Epithelial cell of prostate (primary cell): ENCODE results near the gene SH3PXD2B.
"Not testable (repeated sequence)": the region's sequence is repeated elsewhere in the genome, so short reads cannot be mapped to it uniquely, and the experiment has no call there.

Experiments
- DNase-seq: peaks from one replicate; pipeline ENCODE4 v3.0.0-alpha.2; 2011; ENCODE audit warnings: low read depth, low spot score
- H3K27ac ChIP-seq: fragments of 450-650 bp; 2 replicates; pipeline ENCODE4 v1.5.1; 2017; ENCODE audit warnings: mild to moderate bottlenecking

SH3PXD2B gene

DNA sequence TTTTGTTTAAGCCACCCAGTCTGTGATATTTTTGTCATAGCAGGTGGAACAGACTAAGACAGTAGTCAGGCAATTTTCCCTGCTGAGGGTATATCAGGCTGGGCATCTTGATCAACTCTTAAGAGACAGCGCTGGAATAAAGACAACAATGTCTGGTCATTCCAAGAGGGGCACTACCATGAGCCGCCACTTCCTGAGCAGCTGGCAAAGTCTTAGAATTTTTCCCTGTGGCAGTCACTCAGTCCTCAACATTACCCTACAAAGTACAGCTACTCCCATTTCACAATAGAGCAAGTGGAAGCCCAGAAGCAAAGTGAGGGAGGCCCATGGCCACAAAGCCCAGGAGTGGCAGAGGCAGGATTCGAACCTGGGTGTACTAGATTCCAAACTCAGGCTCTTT lies 74.8 kb downstream of the SH3PXD2B start:
- H3K27ac ChIP-seq = no peak overlapping the region
- no peak for DNase-seq

DNA sequence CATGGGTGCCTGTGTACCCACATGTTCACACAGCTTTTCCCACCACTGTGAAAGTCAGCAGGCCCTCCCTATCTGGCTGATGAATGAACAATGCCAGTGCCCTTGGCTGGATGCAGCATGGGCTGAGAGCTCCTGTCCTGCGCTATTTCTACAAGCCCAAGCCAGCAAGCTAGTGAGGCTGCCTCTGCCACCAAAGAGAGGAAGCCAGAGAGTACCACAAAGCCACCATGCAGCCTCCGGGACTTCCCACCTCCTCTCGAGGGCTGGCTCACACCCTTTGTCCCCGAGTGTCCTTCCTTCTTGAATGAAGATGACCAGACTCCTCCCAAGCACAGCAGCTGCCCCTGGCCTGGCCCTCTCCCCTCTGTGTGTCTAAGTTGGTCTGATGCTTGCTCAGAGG lies 76.5 kb downstream of the SH3PXD2B start:
- H3K27ac ChIP-seq = no peak overlapping the region
- no peak for DNase-seq

DNA sequence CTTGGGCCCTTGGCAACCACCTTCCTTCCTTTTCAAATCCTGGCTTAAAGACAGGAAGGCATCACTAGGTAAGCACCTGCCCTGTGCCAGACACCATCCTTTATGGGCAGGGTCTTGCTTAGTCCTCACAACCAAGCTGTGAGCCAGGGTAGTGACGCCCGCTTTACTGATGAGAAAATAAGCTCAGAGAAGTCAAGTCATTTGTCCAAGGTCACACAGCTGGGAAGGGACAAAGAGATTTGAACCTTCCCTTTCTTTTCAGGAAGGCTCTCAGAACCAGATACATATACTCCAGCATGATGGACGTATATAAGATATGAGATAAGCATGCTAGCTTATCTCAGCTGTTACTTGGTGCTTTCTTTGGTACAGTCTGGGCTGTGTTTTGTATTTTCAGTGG lies 76.9 kb downstream of the SH3PXD2B start:
- H3K27ac ChIP-seq = no peak overlapping the region
- DNase-seq = no peak

DNA sequence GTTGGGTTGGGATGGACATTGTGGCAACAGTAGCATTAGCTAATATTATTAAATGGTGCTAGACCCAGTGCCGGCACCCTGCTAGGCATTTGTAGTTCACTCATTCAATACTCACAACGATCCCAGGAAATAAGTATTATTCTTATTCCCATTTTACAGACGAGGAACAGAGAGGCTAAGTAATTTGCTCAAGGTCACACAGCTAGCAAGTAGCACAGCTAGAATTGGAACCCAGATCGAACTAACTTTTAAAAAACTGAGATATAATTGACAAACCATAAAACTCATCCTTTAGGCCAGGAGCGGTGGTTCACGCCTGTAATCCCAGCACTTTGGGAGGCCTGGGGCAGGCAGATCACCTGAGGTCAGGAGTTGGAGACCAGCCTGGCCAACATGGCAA lies 79.5 kb downstream of the SH3PXD2B start:
- H3K27ac ChIP-seq = no peak overlapping the region
- no peak for DNase-seq

DNA sequence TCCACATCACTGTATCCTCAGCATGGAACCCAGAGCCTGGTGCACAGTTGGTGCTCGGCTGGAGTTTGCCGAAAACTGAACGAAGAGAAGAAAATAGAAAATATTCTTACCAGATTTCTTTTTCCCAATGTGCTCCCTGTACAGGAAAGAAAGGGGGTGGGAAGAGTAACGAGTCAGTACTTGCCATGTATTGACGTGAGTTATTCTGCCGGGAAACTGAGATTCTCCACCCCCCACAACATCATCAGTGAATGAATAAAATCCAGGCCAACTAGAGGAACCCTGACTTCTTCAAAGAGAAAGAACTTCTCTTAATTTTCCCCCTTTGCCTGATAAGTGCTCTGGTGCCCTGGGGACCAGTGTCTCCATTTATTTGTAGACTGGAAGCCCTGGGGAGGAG lies 80.6 kb downstream of the SH3PXD2B start:
- no peak overlapping the region for H3K27ac ChIP-seq
- no peak for DNase-seq

DNA sequence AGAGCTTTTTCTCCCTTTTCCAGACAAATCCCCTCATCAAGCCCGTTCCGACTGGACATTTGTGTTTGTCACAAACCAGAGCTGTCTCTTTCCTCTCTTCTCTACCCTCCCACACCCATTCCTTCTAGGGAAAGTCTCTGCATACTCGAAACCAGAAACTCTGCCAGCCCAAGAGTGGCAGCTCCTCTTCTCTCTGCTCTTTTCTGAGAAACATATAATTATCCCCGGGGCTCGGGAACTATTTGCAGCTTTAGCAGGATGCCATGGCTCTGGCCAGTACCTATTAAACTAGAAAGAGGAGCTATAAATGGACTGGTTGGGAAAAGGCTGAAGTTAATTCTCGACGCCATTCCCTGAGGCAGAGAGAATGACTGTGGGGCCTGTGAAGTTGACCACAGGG lies 82.6 kb downstream of the SH3PXD2B start:
- no peak for DNase-seq
- no peak overlapping the region for H3K27ac ChIP-seq

DNA sequence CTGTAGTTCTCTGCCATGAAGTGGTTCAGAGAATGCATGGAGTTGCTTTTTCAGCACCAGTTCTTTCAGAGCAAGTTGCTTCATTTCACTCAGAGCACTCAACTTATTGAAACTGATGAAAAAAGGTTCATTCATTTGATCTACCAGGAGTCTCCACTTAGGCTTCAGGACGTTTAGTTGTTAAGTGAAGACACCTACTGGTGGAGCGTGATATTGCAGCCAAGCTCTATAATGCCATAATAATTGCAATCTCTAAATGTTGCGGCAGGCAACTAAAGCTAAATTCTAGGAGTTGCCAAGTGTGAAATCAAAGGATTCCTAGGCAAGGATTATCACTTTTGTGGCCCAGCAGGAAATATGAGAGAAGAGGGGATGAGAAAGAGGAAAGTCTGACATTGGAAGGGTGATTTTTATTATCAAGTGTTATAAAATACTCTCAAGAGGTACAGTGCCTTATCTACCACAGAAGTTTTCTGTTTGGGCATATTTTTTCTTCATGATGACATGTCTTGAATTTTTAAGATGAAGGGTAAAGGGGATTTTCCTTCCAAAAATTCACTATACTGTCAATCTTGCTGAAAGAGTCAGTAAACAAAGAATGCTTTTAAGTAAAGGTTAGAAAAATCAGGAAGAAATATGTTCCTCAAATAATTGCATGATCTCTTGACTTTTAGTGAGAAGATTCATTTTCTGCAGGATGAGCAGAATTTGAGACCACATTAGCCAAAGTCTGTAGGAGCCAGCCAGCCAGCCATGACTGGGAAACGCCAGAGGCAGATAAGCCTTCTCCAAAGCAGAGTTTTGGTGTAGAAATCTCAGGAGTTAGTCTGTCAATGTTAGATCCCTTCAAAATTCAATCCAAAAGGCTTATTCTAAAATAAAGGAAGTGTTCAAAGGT lies 83.4 kb downstream of the SH3PXD2B start:
- no peak overlapping the region for H3K27ac ChIP-seq
- DNase-seq = no peak

DNA sequence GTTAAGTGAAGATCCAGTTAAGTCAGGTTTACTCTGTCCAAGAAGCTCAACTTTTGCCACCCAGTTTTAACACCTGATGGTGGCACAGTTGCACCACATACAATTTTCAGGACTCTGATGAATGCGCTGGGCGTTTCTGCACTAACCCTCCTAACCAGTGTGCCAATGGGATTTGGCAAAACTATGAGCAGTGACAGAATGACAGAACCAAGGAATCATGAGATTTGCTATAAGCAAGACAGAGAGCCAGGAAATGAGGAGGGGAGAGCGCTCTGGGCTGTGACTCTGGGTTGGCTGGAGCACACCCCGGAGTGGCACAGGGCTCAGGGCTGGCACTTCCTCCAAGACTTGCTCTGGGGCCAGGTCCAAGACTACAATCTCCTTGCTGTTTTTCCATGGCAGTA lies 84.1 kb downstream of the SH3PXD2B start:
- H3K27ac ChIP-seq = no peak overlapping the region
- no peak for DNase-seq

DNA sequence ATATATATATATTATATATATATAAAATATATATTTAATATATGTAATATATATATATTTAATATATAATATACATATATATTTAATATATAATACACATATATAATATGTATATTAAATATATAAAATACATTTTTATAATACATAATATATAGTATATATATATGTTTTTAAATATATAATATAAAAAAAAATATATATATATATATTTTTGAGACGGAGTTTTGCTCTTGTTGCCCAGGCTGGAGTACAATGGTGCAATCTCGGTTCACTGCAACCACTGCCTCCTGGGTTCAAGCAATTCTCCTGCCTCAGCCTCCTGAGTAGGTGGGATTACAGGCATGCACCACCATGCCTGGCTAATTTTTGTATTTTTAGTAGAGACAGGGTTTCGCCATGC lies 85.6 kb downstream of the SH3PXD2B start:
- H3K27ac ChIP-seq, DNase-seq: not testable (repeated sequence)

DNA sequence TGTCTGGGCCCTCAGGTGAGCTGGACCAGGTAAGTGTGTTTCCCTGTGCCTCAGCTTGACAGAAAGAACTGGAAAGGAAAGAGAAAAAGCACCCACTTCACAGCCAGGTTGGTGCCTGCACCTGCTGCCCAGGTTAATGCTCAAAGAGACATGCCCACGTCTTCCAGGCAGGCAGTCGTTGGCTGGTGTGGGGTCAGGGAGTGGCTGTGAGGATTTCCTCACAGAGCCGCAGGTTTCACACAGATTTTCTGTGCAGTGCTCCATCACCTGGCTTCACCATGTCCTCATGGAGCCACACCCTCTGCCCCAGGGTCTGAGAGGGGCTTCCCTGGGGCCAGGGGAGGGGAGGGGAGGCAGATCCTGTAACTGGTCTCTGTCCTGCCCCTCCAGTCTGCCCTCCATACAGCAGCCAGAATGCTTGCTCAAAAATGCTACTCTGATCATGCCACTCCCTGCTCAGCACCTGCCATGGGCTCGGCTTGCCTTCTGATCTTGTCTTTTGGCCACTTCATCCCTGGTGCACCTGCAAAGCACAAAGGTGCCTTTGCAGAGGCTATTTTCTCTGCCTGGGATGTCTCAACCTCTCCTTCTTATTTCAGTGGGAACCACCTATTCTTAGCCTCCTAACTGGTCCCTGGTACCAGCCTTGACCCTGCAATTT lies 88.2 kb downstream of the SH3PXD2B start:
- DNase-seq = no peak
- H3K27ac ChIP-seq = no peak overlapping the region

DNA sequence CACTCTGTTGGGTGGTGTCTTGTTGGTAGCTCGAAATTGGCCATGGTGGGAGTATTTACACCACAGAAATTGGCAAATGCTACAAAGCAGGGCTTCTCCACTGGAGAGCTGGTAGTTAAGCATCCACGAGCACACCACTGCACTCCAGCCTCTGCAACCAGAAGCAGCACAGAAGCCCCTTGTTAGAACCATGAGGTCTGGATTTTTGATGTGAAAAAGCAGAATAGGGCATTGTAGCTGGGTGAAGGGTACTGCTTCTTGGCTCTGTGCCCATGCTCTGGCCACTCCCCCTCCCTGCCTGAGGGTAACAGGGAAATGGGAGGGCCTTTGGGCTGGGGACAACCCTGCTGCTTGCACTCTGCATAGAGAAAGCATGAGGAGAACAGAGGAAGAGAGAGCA lies 89.6 kb downstream of the SH3PXD2B start:
- no peak for DNase-seq
- no peak overlapping the region for H3K27ac ChIP-seq

DNA sequence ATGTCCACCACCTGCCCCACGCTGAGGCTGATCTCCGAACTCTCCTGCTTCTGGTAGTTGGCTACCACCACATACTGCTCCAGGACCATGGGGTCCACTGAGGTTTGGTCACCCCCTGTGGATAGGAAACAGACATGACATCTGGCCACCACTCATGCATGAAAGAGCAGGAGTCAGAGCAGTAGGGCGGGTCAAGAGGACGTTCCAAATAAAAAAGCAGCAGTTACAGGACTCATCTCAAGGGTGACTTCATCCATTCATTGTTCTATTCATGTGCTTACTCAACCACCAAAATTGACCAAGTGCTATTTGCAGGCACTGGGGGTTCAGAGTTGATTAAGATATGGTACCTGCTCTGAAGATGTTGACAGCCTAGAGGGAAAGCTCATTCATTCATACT lies 91.6 kb downstream of the SH3PXD2B start:
- peak overlapping the region; percentile 93 for H3K27ac ChIP-seq
- no peak for DNase-seq

DNA sequence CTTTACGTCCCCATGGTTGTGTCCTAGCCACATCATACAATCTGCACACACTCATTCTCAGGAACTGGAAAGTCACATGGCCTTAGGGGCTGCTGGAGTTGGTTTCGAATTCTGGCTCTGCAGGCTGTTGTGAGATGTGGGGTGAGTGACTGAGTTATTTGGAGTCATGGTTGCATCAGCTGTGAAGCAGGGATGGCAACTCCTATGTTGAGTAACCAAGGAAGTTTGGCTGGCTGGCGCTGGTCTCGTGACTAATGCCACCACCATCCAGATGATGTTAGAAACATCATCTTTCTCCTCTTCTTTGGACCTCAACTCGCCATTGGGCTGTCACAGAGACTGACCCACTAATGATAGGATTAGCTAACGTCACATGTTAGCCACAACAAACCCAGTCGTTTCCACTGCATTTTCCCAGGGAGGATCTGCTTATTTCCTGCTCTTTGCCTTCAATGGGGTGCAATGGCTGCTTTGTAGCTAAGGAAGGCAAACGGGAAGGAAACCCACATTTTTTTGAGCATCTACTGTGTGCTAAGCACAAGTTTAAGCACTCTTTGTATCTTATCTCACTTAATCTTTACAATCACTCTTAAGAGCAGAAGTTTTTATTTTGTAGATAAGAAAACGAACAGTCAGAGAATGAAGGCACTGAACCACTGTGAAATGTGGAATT lies 92.6 kb downstream of the SH3PXD2B start:
- peak; percentile 95 for DNase-seq
- peak overlapping the region; percentile 93 for H3K27ac ChIP-seq

DNA sequence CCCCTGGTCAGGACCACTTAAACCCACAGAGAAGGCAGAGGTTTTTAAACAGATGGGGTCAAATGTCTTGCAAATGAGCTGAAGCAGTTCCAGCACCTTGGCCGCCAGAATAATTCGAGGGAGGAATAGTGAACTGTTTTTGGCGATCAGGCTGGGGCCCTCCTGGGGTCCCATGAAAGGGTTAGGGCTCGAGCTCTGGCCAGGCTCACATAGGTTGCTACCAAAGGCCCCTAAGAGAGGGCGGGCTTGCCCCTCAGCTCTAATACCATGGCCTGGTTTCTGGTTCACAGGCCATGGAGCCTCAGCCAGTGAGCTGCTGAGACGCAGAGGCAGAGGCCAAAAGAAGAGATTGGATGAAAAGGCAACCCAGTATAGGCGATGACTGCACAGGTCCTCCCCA lies 96.0 kb downstream of the SH3PXD2B start:
- H3K27ac ChIP-seq = no peak overlapping the region
- DNase-seq = no peak

DNA sequence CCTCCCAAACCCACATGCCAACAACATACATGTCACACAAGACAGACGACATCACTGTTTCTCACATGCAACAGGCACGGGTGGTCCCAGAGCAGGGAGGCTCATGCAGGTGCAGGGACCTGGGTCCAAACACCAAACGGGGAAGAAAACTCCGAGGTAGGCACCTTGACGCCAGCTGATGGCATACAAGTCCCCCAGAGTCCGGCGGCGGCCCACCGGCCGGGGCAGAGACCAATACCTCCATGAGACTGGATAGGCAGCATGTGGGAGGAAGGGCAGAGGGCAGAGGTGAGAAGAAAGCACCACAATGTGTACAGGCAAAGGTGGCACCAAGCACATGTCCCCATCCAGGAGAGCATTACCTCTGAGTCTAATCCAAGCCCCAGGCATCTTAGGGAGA lies 97.8 kb downstream of the SH3PXD2B start:
- no peak for DNase-seq

DNA sequence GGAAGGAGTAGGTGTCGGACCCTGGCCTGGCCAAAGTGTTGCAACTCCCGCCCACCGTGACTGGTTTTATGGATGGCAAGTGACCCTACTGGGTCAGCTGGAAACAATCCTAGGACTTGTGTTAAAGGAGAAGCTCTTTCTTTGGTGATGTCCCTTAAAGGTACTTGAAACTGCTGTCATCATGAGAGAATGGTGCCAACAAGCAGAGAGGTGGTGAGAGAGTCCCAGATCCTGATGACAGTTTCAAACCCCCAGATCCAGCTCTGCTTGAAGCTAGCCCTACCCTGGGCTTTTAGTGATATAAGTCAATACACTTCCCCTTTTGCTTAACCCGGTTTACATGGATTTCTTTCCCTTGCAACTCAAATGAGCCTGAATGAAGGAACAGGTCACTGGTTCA lies 98.3 kb downstream of the SH3PXD2B start:
- no peak for DNase-seq

More for the DNA sequence above, 97.8 kb downstream of the SH3PXD2B start:
- no peak overlapping the region for H3K27ac ChIP-seq

DNA sequence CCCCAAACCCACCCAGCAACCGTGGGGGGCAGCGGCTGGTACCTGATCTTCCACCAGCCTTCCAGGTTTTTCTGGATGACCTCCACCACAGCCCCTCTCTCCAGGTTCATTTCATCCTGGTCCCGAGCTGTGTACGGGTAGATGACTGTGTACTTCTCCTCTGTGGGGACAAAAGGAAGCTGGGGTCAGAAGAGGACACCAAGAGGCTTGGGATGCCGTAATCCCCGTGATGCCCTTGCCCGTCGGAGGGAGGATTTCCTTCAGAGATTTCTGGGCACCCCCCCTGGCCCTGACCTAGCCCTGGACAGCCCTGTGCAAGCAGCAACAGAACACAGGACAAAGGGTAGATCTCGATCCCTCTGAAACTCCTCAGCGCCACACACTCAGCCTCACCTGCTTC lies 100.5 kb downstream of the SH3PXD2B start:
- no peak overlapping the region for H3K27ac ChIP-seq
- no peak for DNase-seq

More for the DNA sequence above, 98.3 kb downstream of the SH3PXD2B start:
- H3K27ac ChIP-seq = no peak overlapping the region

DNA sequence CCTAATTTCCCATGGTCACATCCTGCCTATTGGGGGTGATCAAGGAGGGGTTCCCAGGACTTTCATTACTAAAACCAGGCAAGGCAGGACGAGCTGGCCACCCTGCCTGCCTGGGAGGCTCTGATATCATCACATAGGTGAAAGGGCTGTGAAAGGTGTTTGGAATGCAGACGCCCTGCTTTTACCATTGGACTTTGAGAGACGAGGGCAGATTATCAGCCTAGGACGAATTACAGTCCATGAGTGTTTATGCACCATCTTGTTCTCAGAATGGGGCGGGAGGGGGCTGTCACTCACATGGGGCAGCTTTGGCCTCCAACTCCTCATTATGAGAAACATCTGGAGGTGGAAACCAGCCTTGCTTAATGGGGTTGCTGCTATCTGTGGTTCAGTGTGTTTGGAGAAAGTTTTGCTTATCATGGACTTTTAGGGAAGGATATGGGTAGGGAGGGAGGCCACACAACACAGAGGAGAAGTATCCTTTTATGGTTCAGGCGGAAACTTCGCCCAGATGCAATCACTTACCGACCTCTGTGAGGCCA lies 101.0 kb downstream of the SH3PXD2B start:
- no peak for DNase-seq
- no peak overlapping the region for H3K27ac ChIP-seq

DNA sequence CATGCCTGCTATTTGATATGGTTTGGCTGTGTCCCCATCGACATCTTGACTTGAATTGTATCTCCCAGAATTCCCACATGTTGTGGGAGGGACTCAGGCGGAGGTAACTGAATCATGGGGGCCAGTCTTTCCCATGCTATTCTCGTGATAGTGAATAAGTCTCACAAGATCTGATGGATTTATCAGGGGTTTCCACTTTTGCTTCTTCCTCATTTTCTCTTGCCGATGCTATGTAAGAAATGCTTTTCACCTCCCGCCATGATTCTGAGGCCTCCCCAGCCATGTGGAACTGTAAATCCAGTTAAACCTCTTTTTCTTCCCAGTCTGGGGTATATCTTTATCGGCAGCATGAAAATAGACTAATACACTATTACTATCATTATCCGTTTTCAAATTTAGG lies 101.8 kb downstream of the SH3PXD2B start:
- DNase-seq, H3K27ac ChIP-seq: not testable (repeated sequence)

DNA sequence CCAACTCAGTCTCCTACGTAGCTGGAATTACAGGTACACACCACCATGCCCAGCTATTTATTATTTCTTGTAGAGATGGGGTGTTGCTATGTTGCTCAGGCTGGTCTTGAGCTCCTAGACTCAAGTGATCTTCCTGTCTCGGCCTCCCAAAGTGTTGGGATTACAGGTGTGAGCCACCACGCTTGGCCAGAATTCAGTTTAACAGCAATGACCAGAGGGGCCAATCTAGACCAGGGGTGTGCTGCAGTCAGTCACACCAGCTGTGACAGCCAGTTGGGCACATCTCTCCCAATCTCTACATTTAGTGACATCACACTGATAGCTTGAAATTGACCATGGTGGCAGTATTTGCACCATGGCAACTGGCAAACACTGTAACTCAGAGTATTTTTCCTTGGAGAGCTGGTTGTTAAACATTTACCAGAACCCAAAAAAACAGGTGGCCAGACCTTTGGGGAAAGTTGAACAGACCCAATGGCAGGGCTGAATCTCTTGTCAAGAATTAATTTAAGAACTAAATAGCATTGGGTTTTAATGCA lies 103.0 kb downstream of the SH3PXD2B start:
- H3K27ac ChIP-seq = no peak overlapping the region
- DNase-seq = no peak
